GM12878 (cell line): ENCODE data around the gene IGFBP6. TPM values are rescaled to one million over a fixed set of nuclear protein-coding genes. Genes with fewer than 3 reads are reported as not detected.

ENCODE experiments used
- ATAC-seq: fragments of 200-7000 bp; cut with Tn5 transposase; 3 replicates; pipeline ENCODE4 v1.9.1; 2020; ENCODE audit warnings: mild to moderate bottlenecking, moderate library complexity
- BruUV-seq: library from RNA; stranded (reverse); fragments of 400-500 nt; replicated peaks from 2 replicates; lab custom pipeline; 2021; lab: Mats Ljungman, UMichigan
- CTCF ChIA-PET: fragments of 300-600 bp; sonication (Branson Sonifier 250); formaldehyde crosslinking; extraction: SDS; loops from one replicate; lab custom pipeline; 2021; ENCODE audit warnings: inconsistent platforms; lab: Yijun Ruan, JAX
- POLR2A ChIA-PET: fragments of 350-600 bp; formaldehyde crosslinking; extraction: SDS; loops from one replicate; lab custom pipeline; 2021; ENCODE audit warnings: inconsistent platforms; lab: Charles Lee
- RAD21 ChIA-PET: fragments of 300-600 bp; sonication (Branson Sonifier 250); formaldehyde crosslinking; loops from one replicate; lab custom pipeline; 2023; ENCODE audit warnings: antibody characterized with exemption; ENCODE audit not compliant: unreplicated experiment; lab: Charles Lee
- SMC1A ChIA-PET: fragments of 300-600 bp; sonication (Branson Sonifier 250); formaldehyde crosslinking; loops from one replicate; lab custom pipeline; 2023; ENCODE audit not compliant: unreplicated experiment, uncharacterized antibody; lab: Charles Lee
- DNase-seq: peaks from one replicate; pipeline ENCODE4 v3.0.0-alpha.2; 2011; ENCODE audit warnings: low read depth, low spot score
- FAIRE-seq: peaks from 3 replicates; lab custom pipeline; 2011; peaks lifted over from hg19 to GRCh38; lab: Jason Lieb, UNC
- H2AFZ ChIP-seq: 2 replicates; pipeline ENCODE4 v1.6.0; 2011; ENCODE audit warnings: low read depth, low read length, control low read depth; ENCODE audit not compliant: control insufficient read depth
- H3K27ac ChIP-seq: 2 replicates; pipeline ENCODE4 v1.5.1; 2011; ENCODE audit warnings: control low read depth; ENCODE audit not compliant: control insufficient read depth, insufficient read depth
- H3K27me3 ChIP-seq, 2 experiments: replicated peaks in 1 of 2; 2 replicates each; pipeline versions ENCODE4 v1.6.0 to v1.6.1; 2011; ENCODE audit warnings: low read length in 1 of 2; ENCODE audit not compliant: control insufficient read depth in 2 of 2, insufficient read depth in 2 of 2
- H3K36me3 ChIP-seq, 2 experiments: 2 replicates each; pipeline ENCODE4 v1.5.1; 2011; ENCODE audit warnings: low read length in 1 of 2; ENCODE audit not compliant: control insufficient read depth in 2 of 2, insufficient read depth in 2 of 2
- H3K4me1 ChIP-seq: 2 replicates; pipeline ENCODE4 v1.6.1; 2011; ENCODE audit warnings: mild to moderate bottlenecking, low read length, moderate library complexity, mixed read lengths; ENCODE audit not compliant: control insufficient read depth, insufficient read depth
- H3K4me2 ChIP-seq: 2 replicates; pipeline ENCODE4 v1.6.0; 2011; ENCODE audit warnings: control low read depth; ENCODE audit not compliant: control insufficient read depth, insufficient read depth
- H3K4me3 ChIP-seq: fragments of 200-600 bp; sonication (generic); 2 replicates; pipeline ENCODE4 v1.5.1; 2016
- H3K79me2 ChIP-seq: 2 replicates; pipeline ENCODE4 v1.6.0; 2011; ENCODE audit warnings: low read length; ENCODE audit not compliant: control insufficient read depth, insufficient read depth
- H3K9ac ChIP-seq: 2 replicates; pipeline ENCODE4 v1.8.0; 2011; ENCODE audit warnings: low read length, control low read depth, mixed read lengths; ENCODE audit not compliant: control insufficient read depth, insufficient read depth
- H3K9me3 ChIP-seq: replicated peaks from 3 replicates; pipeline ENCODE4 v1.5.1; 2011; ENCODE audit warnings: mild to moderate bottlenecking, low read length; ENCODE audit not compliant: control insufficient read depth, insufficient read depth
- H4K20me1 ChIP-seq: 2 replicates; pipeline ENCODE4 v1.6.0; 2011; ENCODE audit not compliant: control insufficient read depth, insufficient read depth
- CBX3 ChIP-seq: fragments of 200-600 bp; sonication (generic); IDR thresholded peaks from 2 replicates; pipeline ENCODE4 v1.6.1; 2016; ENCODE audit warnings: low read depth, borderline replicate concordance
- IRF4 ChIP-seq: IDR thresholded peaks from 2 replicates; pipeline ENCODE4 v1.6.1; 2011; ENCODE audit warnings: low read depth, low read length
- KDM1A ChIP-seq: fragments of 200-600 bp; sonication (generic); IDR thresholded peaks from 2 replicates; pipeline ENCODE4 v1.6.1; 2016; ENCODE audit warnings: borderline replicate concordance
- MEF2A ChIP-seq: IDR thresholded peaks from 2 replicates; pipeline ENCODE4 v1.6.1; 2011; ENCODE audit warnings: low read depth, mild to moderate bottlenecking, low read length, moderate library complexity; ENCODE audit not compliant: insufficient read depth
- MLLT1 ChIP-seq: fragments of 450-650 bp; IDR thresholded peaks from 2 replicates; pipeline ENCODE4 v1.6.1; 2016; ENCODE audit warnings: mild to moderate bottlenecking
- MYC ChIP-seq: IDR thresholded peaks from 2 replicates; pipeline ENCODE4 v1.6.1; 2011; ENCODE audit warnings: mild to moderate bottlenecking, low read length, moderate library complexity, inconsistent platforms; ENCODE audit not compliant: insufficient read depth, insufficient replicate concordance, insufficient read length, severe bottlenecking
- PKNOX1 ChIP-seq: fragments of 450-650 bp; IDR thresholded peaks from 2 replicates; pipeline ENCODE4 v1.6.1; 2016; ENCODE audit warnings: mild to moderate bottlenecking
- POU2F2 ChIP-seq: IDR thresholded peaks from 3 replicates; pipeline ENCODE4 v1.6.1; 2011; ENCODE audit warnings: low read depth, mild to moderate bottlenecking, low read length, borderline replicate concordance
- RELA ChIP-seq: fragments of 450-650 bp; IDR thresholded peaks from 2 replicates; pipeline ENCODE4 v1.8.0; 2014; ENCODE audit warnings: borderline replicate concordance; ENCODE audit not compliant: partially characterized antibody
- RFX5 ChIP-seq: IDR thresholded peaks from 2 replicates; pipeline ENCODE4 v1.6.1; 2011; ENCODE audit warnings: low read depth, low read length, improper control_type of control experiment
- RUNX3 ChIP-seq: IDR thresholded peaks from 2 replicates; pipeline ENCODE4 v1.6.1; 2012; ENCODE audit warnings: low read length, inconsistent platforms
- USF1 ChIP-seq: IDR thresholded peaks from 2 replicates; pipeline ENCODE4 v1.6.1; 2011; ENCODE audit warnings: borderline replicate concordance, low read depth, mild to moderate bottlenecking, moderate library complexity, mixed read lengths, low read length; ENCODE audit not compliant: insufficient read depth; ENCODE audit errors: extremely low read length
- ZBTB33 ChIP-seq: fragments of 450-650 bp; IDR thresholded peaks from 2 replicates; pipeline ENCODE4 v1.6.1; 2017; ENCODE audit warnings: mild to moderate bottlenecking
- ZNF217 ChIP-seq: fragments of 450-650 bp; IDR thresholded peaks from 2 replicates; pipeline ENCODE4 v1.6.1; 2017; ENCODE audit warnings: antibody characterized with exemption, mild to moderate bottlenecking
- ZNF24 ChIP-seq: fragments of 450-650 bp; IDR thresholded peaks from 2 replicates; pipeline ENCODE4 v1.6.1; 2017; ENCODE audit warnings: antibody characterized with exemption, mild to moderate bottlenecking
- ZNF622 ChIP-seq: fragments of 450-650 bp; IDR thresholded peaks from 2 replicates; pipeline ENCODE4 v1.6.1; 2017; ENCODE audit warnings: mild to moderate bottlenecking, inconsistent platforms
- WGBS: methylation state at CpG from one replicate; pipeline ENCODE4 v1.1.6; 2016; ENCODE audit warnings: low lambda C conversion rate; ENCODE audit not compliant: insufficient replicate concordance, insufficient coverage; ENCODE audit errors: missing lambda C conversion rate; 5-methylcytosine and 5-hydroxymethylcytosine counted together
- in situ Hi-C: fragments of 300-500 bp; cut with MboI; formaldehyde crosslinking; loops from 9 replicates; pipeline ENCODE4 v1.14.3; 2018; ENCODE audit warnings: mixed read lengths
- intact Hi-C: fragments of 100-400 bp; cut with micrococcal nuclease; formaldehyde crosslinking; loops from one replicate; pipeline ENCODE4 v1.14.2; 2022; ENCODE audit not compliant: unreplicated experiment
- polyA plus RNA-seq, 11 experiments: library from polyadenylated mRNA; depleted of rRNA in 4 of 11; unstranded in 6 of 11; stranded (reverse) in 5 of 11; fragments of >200 nt; fragmentation: Nextera tagmentation in 4 of 11; fragmentation: Illumina TruSeq in 1 of 11; extraction: Ambion mirVana in 4 of 11; extraction: Trizol in 1 of 11; gene quantifications; 1 replicate in 1 of 11; 2 replicates in 10 of 11; pipeline versions ENCODE4 v1.2.1 to v1.2.3, GENCODE V29; 2011 to 2016; ENCODE audit warnings: inconsistent platforms in 2 of 11, missing spikeins in 2 of 11, low read depth in 1 of 11
- total RNA-seq, 4 experiments: library from RNA; depleted of rRNA in 3 of 4; stranded (reverse); fragments of >200 nt in 3 of 4; fragmentation: Illumina TruSeq in 1 of 4; extraction: Trizol in 1 of 4; gene quantifications; 2 replicates each; pipeline versions ENCODE4 v1.2.1 to v1.2.3, GENCODE V29; 2013 to 2021

IGFBP6 gene
- total and polyA plus RNA-seq, 10 of the 15 experiments (the other 5 are each of a cell fraction or from before 2014, with no cell fraction given) = 0.09 to 0.87 (median 0.56) TPM; not detected in 3

- RAD21 ChIA-PET = no interaction called here
- Histone ChIP-seq H2AFZ (no peak overlapping the region), H3K4me3 (no peak overlapping the region), H4K20me1 (no peaks in the 10 kb centered on the region), H3K27me3 (no peaks in the 10 kb centered on the region), H3K79me2 (no peaks in the 10 kb centered on the region), H3K9me3 (no peaks in the 10 kb centered on the region), H3K27ac (no peak overlapping the region), H3K4me2 (no peak overlapping the region), H3K9ac (no peak overlapping the region), H3K4me1 (peaks cover 3% of the 10 kb centered on the region), H3K36me3 (no peaks in the 10 kb centered on the region)
- SMC1A ChIA-PET = no interaction called here
- ATAC-seq = no peak
- no peak for FAIRE-seq
- no TSS peak for BruUV-seq
- CTCF ChIA-PET = no interaction called here
- POLR2A ChIA-PET = no interaction called here
- in situ Hi-C loops = no loop called here
- intact Hi-C loops = no loop called here
- 49% methylated on average over 33 of the region's 35 CpGs for WGBS
- DNase-seq = no peak
- TF ChIP-seq ZNF217 (no peak), POU2F2 (no peak), USF1 (no peak), ZBTB33 (no peak), KDM1A (no peak), MEF2A (no peak), RUNX3 (no peak), MLLT1 (no peak), ZNF24 (no peak), MYC (no peak), IRF4 (no peak), CBX3 (no peak), RELA (no peak), RFX5 (no peak), ZNF622 (no peak), PKNOX1 (no peak)
Measured at GRCh38 chr12:53058674-53059433, 38.6 kb upstream of the IGFBP6 start.
